Tibial nerve (tissue), 4 donors: ENCODE data around the gene CRTC1. TPM values are rescaled to one million over a fixed set of nuclear protein-coding genes. Genes with fewer than 3 reads are reported as not detected.

Source experiments
- DNase-seq, 2 donors: peaks; one replicate each; pipeline ENCODE4 v3.0.0-alpha.2; 2019; ENCODE audit warnings: low spot score in 2 of 2
- H3K27ac ChIP-seq, 4 donors: fragments of 200-600 bp; sonication (generic) in 3 of 4; one replicate each; pipeline ENCODE4 v1.5.1; 2017 to 2019; ENCODE audit warnings: mild to moderate bottlenecking in 1 of 4
- H3K27me3 ChIP-seq, 2 donors: fragments of 200-600 bp; sonication (generic) in 1 of 2; one replicate each; pipeline versions ENCODE4 v1.5.1 to v1.6.0; 2017 to 2019
- H3K36me3 ChIP-seq, 3 donors: fragments of 200-600 bp; sonication (generic); one replicate each; pipeline ENCODE4 v1.5.1; 2018 to 2019
- H3K4me1 ChIP-seq, 4 donors: fragments of 200-600 bp; sonication (generic) in 3 of 4; one replicate each; pipeline ENCODE4 v1.5.1; 2017 to 2019
- H3K4me3 ChIP-seq, 4 donors: fragments of 200-600 bp; sonication (generic) in 3 of 4; one replicate each; pipeline ENCODE4 v1.5.1; 2017 to 2019; ENCODE audit warnings: mild to moderate bottlenecking in 1 of 4, moderate library complexity in 1 of 4
- H3K9me3 ChIP-seq, 4 donors: fragments of 200-600 bp; sonication (generic) in 3 of 4; one replicate each; pipeline ENCODE4 v1.5.1; 2017 to 2019
- CTCF ChIP-seq, 5 experiments: fragments of 200-600 bp in 3 of 5; fragments of 450-650 bp in 2 of 5; sonication (generic) in 3 of 5; IDR thresholded peaks; one replicate each; pipeline ENCODE4 v1.5.1; 2016 to 2019; ENCODE audit warnings: antibody characterized with exemption in 5 of 5, mild to moderate bottlenecking in 3 of 5, moderate library complexity in 2 of 5
- EP300 ChIP-seq, 2 donors: sonication (generic); formaldehyde crosslinking; IDR thresholded peaks; one replicate each; pipeline ENCODE4 v1.6.1; 2017; ENCODE audit warnings: antibody characterized with exemption in 2 of 2, mild to moderate bottlenecking in 1 of 2
- POLR2A ChIP-seq, 2 donors: fragments of 450-650 bp; IDR thresholded peaks; one replicate each; pipeline ENCODE4 v1.6.1; 2017; ENCODE audit warnings: antibody characterized with exemption in 2 of 2, mild to moderate bottlenecking in 2 of 2, moderate library complexity in 2 of 2
- whole genome bisulfite sequencing, 2 donors: methylation state at CpG; one replicate each; pipeline ENCODE4 v1.1.5; 2018; 5-methylcytosine and 5-hydroxymethylcytosine counted together
- total RNA-seq, 4 donors: library from RNA; depleted of rRNA; stranded (reverse); fragments of >200 nt; gene quantifications; one replicate each; pipeline ENCODE4 v1.1.0, GENCODE V29; 2016

The CRTC1 gene
- total RNA-seq, 4 donors from 2014 or later, result 4.0 to 7.8 (median 6.7) TPM

- Histone ChIP-seq H3K36me3 (no peaks in the 10 kb centered on the region), H3K4me3 (no peak overlapping the region), H3K4me1 (peaks cover 0 to 19% (median 5%) of the 10 kb centered on the region in 4 donors), H3K27me3 (no peaks in the 10 kb centered on the region), H3K27ac (no peak overlapping the region), H3K9me3 (no peaks in the 10 kb centered on the region)
- WGBS, 2 donors, result 92 to 93% methylated on average over 12 of the region's 12 CpGs
- TF ChIP-seq CTCF (IDR thresholded peaks at IDR 0.05) (no peak), POLR2A (IDR thresholded peaks at IDR 0.05) (no peak), EP300 (IDR thresholded peaks at IDR 0.05) (no peak)
- no peak for DNase-seq
These were observed 12.5 kb downstream of the CRTC1 start for GRCh38 chr19:18696023-18696422.

- Histone ChIP-seq H3K9me3 (no peaks in the 10 kb centered on the region), H3K36me3 (no peaks in the 10 kb centered on the region), H3K27ac (no peak overlapping the region), H3K27me3 (no peaks in the 10 kb centered on the region), H3K4me3 (no peak overlapping the region), H3K4me1 (peaks cover 0 to 25% (median 8%) of the 10 kb centered on the region in 4 donors)
- no peak for TF ChIP-seq EP300 (IDR thresholded peaks at IDR 0.05)
- no peak for TF ChIP-seq POLR2A (IDR thresholded peaks at IDR 0.05)
- TF ChIP-seq CTCF (IDR thresholded peaks at IDR 0.05), result no peak
- WGBS, 2 donors, result 76 to 85% methylated on average over 2 to 3 of the region's 3 CpGs
- DNase-seq, result no peak
These were observed 14.2 kb downstream of the CRTC1 start for GRCh38 chr19:18697680-18698079.

- Histone ChIP-seq H3K4me3 (no peak overlapping the region), H3K27me3 (no peaks in the 10 kb centered on the region), H3K9me3 (no peaks in the 10 kb centered on the region), H3K27ac (no peak overlapping the region), H3K36me3 (no peaks in the 10 kb centered on the region), H3K4me1 (peaks cover 0 to 25% (median 8%) of the 10 kb centered on the region in 4 donors)
- no peak for TF ChIP-seq POLR2A (IDR thresholded peaks at IDR 0.05)
- TF ChIP-seq EP300 (IDR thresholded peaks at IDR 0.05), result no peak
- TF ChIP-seq CTCF (IDR thresholded peaks at IDR 0.05), result no peak
- no peak for DNase-seq
- WGBS, 2 donors, result 91 to 97% methylated on average over 14 to 18 of the region's 18 CpGs
These were observed 15.1 kb downstream of the CRTC1 start for GRCh38 chr19:18698321-18699167.

- no peak overlapping the region for H3K4me3 ChIP-seq
- no peak for DNase-seq
- no peaks in the 10 kb centered on the region for H3K36me3 ChIP-seq
- no peaks in the 10 kb centered on the region for H3K27me3 ChIP-seq
- no peaks in the 10 kb centered on the region for H3K9me3 ChIP-seq
- 78 to 81% methylated on average over 9 to 14 of the region's 14 CpGs for WGBS, 2 donors
- peaks cover 0 to 25% (median 8%) of the 10 kb centered on the region in 4 donors for H3K4me1 ChIP-seq
- peak overlapping the region in 3 of 4 donors; percentile 6 to 75 (median 64) for H3K27ac ChIP-seq
- TF ChIP-seq POLR2A (IDR thresholded peaks at IDR 0.05), result no peak
- no peak for TF ChIP-seq CTCF (IDR thresholded peaks at IDR 0.05)
- no peak for TF ChIP-seq EP300 (IDR thresholded peaks at IDR 0.05)
These were observed 16.0 kb downstream of the CRTC1 start for GRCh38 chr19:18699403-18700054.
